Posterior vena cava (tissue), 2 donors: ENCODE results near the gene PTPRJ. TPM values are rescaled to one million over a fixed set of nuclear protein-coding genes. Genes with fewer than 3 reads are reported as not detected.
"Not testable (repeated sequence)": the region's sequence is repeated elsewhere in the genome, so short reads cannot be mapped to it uniquely, and the experiment has no call there.

Experiments used
- DNase-seq: peaks from one replicate; pipeline ENCODE4 v3.0.0-alpha.2; 2020; ENCODE audit warnings: low spot score
- intact Hi-C, 2 donors: fragments of 100-400 bp; cut with DNase I; formaldehyde crosslinking; loops; one replicate each; pipeline versions ENCODE4 v1.14.1 to v1.14.2; 2022 to 2023
- long read RNA-seq, 2 donors: library from polyadenylated mRNA; unstranded; transcript quantifications; one replicate each; pipeline ENCODE4 v2.0.0, GENCODE V29; 2020 to 2021
- total RNA-seq, 2 donors: library from RNA; stranded (reverse); fragmentation: NEBNext Ultra II Directional; extraction: Animal tissue kit (Norgen Biotek cat#: 25700); gene quantifications; one replicate each; pipeline ENCODE4 v1.2.1, GENCODE V29; 2021
- donor health status: DM: yes; HTN: yes; CAD: no.
- donor health status: DM: yes; HTN: yes; CAD: no.

PTPRJ gene
- total RNA-seq = 10 to 100 TPM; 17.4 to 19.7 TPM
- long read RNA-seq, donor 1, partial matches to known transcripts = 2 of 5 reads
- long read RNA-seq, donor 1, other reads (novel, unspliced or antisense) = 3 of 5 reads
- long read RNA-seq, donor 2, partial matches to known transcripts = 1 of 6 reads
- long read RNA-seq, donor 2, other reads (novel, unspliced or antisense) = 5 of 6 reads

DNA sequence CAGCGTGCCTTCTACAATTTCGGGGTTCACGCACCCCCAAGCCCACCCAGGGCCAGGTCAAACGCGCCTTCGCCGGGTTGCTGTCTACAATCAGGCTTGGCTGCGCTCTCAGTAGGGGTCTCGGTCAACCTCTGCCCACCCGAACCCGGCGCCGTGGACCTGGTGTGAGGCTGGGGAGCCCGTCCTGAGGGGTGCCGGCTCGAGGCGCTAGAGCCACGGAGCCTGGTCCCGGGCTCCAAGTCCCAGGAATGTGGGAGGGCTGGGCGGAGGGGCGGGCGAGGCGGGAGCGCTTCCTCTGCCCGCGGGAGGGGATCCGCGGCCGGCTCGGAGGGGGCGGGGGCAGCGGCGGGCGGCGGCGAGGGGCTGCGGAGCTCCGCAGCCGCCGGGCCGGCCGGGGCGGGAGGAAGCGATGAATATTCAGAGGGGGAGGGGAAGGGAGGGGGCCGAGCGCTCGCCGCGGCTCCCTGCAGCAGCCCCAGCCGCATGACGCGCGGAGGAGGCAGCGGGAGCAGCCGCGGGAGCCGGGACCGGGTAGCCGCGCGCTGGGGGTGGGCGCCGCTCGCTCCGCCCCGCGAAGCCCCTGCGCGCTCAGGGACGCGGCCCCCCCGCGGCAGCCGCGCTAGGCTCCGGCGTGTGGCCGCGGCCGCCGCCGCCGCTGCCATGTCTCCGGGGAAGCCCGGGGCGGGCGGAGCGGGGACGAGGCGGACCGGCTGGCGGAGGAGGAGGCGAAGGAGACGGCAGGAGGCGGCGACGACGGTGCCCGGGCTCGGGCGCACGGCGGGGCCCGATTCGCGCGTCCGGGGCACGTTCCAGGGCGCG, at the start of gene PTPRJ:
Gene PTPRJ, plus strand, starts transcription at position 472 of the 819 bp plus-strand sequence. CDS start 354 bp downstream, outside the sequence.
- DNase-seq = peak; percentile 85
- intact Hi-C loops = loop anchor here in 1 of 2 donors (10.0 kb wide), 1 partner anchor 105 kb away; no protein-coding TSS in a partner anchor

DNA sequence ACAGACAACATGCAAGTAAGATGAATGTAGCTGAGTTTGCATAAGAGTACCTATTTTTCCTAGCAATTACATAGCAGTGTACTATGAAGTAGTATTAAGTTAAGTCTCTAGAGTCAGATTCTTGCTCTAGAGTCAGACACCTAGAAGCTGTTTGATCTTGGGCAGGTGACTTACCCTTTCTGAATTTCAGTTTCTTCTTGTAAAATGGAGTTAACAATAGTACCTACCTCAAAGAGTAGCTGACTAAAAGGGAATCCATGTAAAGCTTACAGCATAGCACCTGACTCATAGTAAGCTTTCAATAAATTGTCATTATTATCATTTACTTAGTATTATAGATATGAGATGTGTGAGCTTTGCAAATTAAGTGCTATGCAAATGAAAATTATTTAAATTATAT, 47.8 kb upstream of the PTPRJ start:
- DNase-seq = no peak
- intact Hi-C loops = no loop called here

DNA sequence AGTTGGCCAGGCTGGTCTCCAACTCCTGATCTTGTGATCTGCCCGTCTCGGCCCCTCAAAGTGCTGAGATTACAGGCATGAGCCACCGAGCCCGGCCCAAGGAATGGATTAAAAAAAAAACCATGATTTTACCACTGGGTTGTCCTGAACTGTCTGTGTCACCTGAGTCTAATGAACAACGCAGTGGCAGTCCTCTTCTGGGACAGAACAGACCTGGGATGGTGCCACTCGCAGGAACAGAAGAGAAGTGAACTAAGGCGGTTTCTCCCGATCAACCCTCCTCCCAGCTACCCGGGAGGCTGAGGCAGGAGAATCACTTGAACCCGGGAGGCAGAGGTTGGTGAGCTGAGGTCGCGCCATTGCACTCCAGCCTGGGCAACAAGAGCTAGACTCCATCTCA, 46.6 kb upstream of the PTPRJ start:
- intact Hi-C loops, DNase-seq: not testable (repeated sequence)

DNA sequence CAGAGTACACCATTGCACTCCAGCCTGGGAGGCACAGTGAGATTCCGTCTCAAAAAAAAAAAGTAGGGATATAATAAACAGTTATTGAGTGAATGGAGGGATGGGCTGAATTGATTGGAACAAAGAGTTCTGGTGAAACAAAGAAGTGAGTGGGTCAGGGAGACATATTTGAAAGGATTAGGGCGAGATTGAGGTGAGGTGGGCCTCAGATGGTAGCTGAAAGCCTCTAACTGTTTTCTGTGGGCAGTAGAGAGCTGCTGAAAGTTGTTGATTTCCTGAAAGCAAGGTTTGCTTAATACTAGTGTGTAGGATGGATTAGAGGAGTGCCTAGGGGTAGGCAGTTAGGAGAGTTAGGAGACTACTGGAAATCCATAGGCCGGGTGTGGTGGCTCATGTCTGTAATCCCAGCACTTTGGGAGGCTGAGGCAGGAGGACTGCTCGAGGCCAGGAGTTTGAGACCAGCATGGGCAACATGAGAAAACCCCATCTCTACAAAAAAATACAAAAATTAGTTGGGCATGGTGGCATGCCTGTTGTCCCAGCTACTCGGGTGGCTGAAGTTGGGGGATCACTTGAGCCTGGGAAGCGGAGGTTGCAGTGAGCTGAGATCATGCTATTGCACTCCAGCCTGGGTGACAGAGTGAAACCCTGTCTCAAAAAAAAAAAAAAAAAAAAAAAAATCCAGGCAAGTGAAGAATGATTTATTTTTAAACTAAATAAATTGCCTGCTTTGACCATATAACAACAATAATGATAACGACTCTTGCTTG, 41.4 kb upstream of the PTPRJ start:
- intact Hi-C loops = loop anchor here (1.0 to 5.0 kb wide), 2 partner anchors 67 to 168 kb away; no protein-coding TSS in a partner anchor
- DNase-seq = no peak

DNA sequence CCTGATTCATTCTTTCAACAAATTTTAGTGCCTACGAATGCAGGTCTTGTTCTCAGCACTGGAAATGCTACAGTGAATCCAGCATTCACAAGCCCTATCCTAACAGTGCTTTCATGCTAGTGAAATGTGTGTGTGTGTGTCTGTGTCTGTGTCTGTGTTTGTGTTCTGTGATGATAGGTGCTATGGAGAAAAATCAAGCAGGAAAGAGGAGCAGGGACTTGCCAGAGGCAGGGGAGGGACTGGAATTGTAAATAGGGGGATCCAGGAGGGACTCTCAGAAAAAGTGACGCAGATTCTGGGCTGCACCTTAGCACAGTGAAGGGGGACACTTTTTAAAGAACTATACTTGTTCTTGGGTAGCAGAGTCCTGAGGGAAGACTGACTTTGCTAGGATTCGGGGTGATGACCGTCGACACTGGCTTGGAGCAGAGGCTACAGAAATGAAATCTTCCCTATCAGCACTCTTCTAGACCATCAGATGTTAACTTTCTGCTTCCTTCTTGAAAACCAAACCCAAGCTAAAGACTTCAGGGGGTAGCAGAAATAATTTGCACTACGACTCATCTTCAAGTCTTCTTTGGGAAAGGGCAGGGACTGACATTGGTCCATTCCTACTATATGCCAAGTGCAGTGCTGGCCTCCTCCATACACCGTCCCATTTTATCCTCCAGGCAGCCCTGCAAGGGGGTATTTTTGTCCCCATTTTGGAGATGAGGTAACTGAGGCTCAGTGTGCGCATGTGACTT, 39.3 kb upstream of the PTPRJ start:
- intact Hi-C loops = no loop called here
- no peak for DNase-seq

DNA sequence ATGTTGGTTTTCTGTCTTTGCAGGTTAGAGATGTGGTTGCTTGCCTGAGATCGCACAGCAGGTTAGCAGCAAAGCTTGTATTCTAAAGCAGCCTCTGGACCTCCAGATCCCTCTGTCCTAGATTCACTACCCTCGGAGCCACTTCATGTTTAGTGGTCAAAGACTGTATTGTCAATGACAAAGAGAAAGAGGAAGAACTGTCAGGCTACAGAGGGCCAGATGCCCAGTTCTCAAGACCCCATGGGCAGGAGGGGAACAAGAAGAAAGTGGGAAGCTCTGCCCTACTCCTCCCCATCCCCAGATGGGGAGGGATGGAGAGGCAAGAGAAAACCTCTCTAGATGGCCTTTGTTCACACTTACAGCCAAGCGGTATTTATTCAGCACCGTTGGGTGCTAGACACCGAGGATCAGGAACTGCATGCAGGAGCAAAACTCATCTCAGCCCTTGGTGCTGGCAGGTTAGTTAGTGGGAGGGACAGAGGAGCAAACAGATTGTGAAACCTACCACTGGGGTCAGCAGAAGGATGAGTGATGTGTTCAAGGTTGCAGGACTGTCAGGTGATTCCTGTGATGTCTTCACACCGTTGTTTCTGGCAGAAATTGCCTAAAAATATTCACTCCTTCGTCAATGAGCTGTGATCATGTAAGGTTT, 38.3 kb upstream of the PTPRJ start:
- intact Hi-C loops = no loop called here
- no peak for DNase-seq

DNA sequence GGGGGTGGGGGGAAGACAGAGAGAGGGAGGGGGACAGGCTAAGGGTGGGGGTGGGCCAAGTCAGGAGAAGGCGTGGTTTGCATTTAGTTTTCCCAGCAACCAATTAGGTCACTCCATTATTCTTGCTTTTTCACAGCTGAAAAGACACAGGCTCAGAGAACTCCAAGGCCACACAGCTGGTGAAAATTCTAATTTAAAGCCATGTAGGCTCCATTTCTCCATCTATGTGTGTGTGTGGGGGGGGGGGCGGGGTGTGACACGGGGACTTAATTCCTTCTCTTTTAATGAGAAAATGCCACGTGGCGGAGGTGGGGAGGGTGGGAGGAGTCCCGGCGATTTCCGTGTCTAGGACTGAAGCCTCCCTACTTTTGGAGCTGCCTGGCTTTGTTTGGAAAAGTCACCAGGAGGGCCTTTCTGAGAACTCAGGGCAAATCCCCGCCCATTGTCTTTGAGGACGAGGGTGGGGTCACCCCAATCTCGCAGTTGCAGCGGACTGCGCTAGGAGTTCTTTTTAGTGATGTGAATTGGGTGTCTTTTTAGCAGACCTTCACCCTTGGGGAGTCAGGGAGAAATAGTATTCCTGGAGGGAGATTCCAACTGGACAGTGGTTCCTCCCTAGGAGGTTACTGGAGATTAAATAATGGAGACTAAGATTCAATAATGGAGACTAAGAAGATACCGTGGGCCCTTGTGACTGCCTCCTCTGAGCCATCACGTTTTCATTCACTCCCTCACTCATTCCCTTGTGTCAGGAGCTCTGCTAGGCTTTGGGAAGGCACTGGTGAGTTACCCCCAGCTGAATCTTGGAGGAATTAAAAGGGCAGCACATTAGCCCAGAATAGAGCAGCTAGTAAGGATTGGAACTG, 36.4 kb upstream of the PTPRJ start:
- DNase-seq = no peak
- intact Hi-C loops = no loop called here

DNA sequence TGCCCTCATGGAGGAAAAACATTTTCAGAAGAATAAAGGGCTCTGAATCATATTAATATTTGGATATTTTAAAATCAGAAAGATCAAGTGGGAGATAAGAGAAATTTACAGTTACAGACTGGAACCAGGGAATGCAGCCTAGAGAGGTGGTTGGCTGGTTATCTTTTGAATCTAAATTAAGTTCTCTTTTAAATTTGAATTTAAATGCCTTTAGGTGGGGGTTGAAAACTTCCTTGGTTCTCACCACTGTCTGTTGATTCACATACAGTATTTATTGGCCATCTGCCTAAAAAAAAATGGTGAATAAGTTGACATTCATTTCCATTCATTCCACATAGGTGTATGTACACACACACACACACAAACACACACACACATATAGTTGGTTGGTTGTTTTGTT, 35.7 kb upstream of the PTPRJ start:
- intact Hi-C loops = no loop called here
- DNase-seq = no peak

DNA sequence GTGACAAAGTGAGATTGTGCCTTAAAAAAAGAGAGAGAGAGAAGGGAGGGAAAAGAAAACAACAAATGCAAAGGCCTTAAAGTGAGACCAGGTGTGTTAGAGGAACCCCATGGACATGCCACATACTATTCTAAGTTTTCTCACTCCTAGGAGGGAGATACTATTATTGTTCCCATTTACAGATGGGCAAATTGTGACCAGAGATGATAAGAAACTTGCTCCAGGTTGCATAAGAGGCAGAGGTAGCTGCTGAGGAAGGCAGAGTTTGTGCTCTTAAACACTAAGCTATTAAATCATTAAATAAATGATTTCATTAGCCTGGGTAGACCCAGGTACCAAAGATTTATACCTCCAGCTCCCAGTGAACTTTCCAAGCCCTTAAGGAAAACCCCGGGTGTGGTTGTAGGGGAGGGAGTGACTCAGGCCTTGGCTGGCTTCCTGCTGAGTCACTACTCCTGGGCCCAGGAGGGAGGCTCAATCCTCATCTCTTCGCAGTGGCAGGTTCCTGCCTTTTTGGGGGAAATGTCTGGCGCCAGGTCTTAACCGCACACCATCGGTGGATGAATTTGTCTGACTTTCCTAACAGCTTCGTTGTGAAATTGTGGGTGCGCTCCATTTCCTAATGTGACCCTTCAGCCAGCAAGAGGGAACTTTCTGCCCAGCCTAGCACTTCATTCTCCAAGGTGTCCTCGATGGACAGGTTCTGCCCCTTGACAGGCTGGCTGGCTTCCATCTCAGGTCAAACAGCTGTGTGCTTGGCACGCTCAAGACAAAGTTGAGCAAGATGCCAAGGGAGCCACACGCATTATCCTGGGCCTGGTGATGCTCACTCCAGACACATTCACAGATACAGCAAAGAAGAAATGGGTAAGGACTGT, 33.4 kb upstream of the PTPRJ start:
- intact Hi-C loops = no loop called here
- DNase-seq = peak; percentile 95

DNA sequence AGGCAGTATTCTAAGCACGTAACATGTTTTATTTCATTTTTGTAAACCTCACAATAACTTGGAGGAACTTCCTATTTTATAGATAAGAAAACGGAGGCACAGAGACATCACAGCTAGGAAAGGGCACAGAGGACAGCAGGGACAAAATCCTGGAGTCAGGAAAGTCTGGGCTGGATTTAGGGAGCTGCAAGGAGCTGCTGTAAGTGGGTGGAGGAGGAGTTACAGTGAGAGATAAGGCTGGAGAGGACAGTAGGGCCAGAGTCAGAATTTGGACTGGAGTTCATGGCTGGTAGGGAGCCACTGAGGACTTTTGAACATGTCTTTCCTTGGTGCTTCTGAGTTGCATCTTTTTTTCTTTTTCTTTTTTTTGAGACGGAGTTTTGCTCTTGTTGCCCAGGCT, 32.2 kb upstream of the PTPRJ start:
- no peak for DNase-seq
- intact Hi-C loops = no loop called here

DNA sequence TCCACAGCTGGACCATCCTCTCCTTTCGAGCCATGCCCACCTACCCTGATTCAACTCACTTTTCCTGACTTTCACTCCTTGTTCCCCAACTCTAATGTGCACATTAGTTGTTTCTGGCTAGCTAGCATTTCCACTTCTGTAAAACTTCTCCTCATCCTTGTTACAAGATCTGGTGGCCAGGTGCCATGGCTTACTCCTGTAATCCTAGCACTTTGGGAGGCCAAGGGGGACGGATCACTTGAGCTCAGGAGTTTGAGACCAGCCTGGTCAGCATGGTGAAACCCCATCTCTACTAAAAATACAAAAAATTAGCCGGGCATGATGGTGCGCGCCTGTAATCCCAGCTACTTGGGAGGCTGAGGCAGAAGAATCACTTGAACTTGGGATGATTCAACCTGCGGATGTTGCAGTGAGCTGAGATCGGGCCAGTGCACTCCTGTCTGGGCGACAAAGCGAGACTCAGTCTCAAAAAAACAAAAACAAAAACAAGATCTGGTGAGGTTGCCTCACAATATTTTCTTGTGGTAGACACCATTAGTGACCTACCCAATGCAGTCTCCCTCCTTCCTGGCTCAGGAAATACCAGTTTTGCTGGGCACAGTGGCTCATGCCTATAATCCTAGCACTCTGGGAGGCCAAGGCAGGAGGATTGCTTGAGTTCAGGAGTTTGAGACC, 31.2 kb upstream of the PTPRJ start:
- intact Hi-C loops, DNase-seq: not testable (repeated sequence)

DNA sequence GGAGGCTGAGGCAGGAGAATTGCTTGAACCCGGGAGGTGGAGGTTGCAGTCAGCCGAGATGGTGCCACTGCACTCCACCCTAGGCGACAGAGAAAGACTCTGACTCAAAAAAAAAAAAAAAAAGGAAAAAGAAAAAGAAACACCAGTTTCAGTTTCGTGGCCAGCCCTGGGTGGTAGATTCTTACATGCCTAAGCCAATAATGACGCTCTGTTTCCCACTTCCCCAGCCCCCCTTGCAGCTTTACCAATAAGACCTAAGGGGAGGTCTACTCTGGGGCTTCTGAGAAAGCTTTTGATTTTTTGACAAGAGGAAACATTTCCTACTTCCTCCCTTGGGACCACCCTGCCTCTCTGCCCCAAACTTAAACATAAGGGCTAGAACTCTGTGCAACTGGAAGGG, 30.0 kb upstream of the PTPRJ start:
- DNase-seq = no peak
- intact Hi-C loops = no loop called here

DNA sequence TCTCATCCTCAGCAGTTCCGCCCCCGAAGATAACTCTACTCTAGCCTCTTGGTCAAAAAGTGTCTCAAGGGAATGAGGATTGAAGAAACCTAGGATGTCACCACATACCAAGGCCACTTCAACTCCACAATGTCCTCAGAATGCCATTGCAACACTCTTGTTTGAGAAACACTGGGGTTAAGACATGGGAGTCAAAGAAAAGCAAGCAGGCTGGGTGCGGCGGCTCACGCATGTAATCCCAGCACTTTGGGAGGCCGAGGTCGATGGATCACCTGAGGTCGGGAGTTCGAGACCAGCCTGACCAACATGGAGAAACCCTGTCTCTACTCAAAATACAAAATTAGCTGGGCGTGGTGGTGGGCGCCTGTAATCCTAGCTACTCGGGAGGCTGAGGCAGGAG, 28.9 kb upstream of the PTPRJ start:
- intact Hi-C loops, DNase-seq: not testable (repeated sequence)

DNA sequence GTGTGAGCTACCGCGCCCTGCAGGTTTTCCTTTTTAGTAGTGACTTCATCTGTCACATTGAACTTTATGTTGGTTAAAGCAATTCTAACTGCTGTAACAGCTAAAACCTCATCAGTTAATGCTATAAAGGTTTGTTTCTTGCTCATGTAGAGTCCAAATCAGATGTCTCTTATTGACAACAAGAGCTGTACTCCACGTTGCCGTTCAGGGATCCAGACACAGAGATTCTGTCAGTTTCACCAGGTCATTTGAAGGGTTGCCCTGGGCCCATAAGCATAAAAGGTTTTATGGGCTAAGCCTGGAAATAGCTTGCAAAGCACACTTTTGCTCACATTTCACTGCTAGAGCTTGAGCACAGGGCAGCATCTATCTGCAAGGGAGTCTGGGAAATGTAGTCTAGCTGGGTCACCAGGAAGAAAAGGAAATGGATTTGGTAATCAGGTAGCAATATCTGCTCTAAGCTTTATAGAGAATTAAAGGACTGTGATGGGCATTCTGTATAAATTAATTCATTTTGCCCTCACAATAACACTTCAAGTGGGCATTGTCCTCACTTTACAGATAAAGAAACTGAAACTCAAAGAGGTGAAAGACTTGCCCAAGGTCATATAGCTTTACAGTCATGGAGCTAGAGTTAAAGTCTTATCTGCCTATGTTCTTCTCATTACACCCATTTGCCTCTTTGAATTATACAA, 25.2 kb upstream of the PTPRJ start:
- intact Hi-C loops = no loop called here

DNA sequence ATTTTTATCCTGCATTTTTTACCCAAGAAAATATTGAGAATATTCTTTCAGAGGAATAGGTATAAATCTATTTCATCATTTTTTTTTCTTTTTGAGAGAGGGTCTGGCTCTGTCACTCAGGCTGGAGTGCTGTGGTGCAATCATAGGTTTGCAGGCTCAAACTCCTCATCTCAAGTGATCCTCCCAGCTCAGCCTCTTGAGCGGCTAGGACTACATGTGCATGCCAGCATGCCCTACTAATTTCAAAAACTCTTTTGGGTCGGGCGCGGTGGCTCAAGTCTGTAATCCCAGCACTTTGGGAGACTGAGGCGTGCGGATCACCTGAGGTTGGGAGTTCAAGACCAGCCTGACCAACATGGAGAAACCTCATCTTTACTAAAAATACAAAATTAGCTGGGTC, 20.3 kb upstream of the PTPRJ start:
- no peak for DNase-seq
- intact Hi-C loops = no loop called here

More for the DNA sequence above, 25.2 kb upstream of the PTPRJ start:
- DNase-seq = no peak

DNA sequence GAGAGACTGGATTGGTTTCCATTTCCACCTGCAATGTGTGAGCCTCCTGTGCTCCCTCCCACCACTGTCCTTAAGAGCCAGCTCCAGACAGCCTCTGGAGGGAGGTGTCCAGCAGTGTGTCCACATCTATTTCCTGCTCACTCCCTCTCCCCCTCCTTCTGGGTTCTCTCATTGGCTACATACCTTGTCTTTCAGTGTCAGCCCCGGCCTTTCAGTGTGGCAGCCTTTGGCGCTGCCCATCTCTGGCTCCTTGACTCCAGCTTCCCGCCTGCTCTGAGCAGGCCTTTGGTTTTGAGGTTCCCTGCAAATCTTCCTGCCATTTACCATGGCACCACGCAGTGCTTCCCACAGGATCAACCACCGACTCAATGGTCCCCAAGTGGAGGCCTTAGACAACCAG, 19.0 kb upstream of the PTPRJ start:
- intact Hi-C loops = no loop called here
- no peak for DNase-seq
